Endothelial cell of umbilical vein (primary cell): ENCODE data around the gene ODAPH. TPM values are rescaled to one million over a fixed set of nuclear protein-coding genes. Genes with fewer than 3 reads are reported as not detected.
"Not testable (repeated sequence)": the region's sequence is repeated elsewhere in the genome, so short reads cannot be mapped to it uniquely, and the experiment has no call there.

Experiments
- BruUV-seq: library from RNA; stranded (reverse); fragments of 400-500 nt; replicated peaks from 2 replicates; lab custom pipeline; 2021; lab: Mats Ljungman, UMichigan
- CTCF ChIA-PET: fragments of 300-600, 350-600 bp; sonication (Branson Sonifier 250); formaldehyde crosslinking; loops from one replicate; lab custom pipeline; 2021; ENCODE audit warnings: antibody characterized with exemption, inconsistent platforms; lab: Charles Lee
- POLR2A ChIA-PET: fragments of 300-600, 350-600 bp; sonication (Branson Sonifier 250); formaldehyde crosslinking; loops from one replicate; lab custom pipeline; 2021; ENCODE audit warnings: antibody characterized with exemption, inconsistent platforms; lab: Charles Lee
- DNase-seq: peaks from one replicate; pipeline ENCODE4 v3.0.0-alpha.2; 2011; ENCODE audit warnings: low read depth, low spot score
- FAIRE-seq: peaks from 2 replicates; lab custom pipeline; 2011; peaks lifted over from hg19 to GRCh38; lab: Jason Lieb, UNC
- H2AFZ ChIP-seq: 2 replicates; pipeline ENCODE4 v1.6.0; 2012; ENCODE audit warnings: low read depth, low read length, control low read depth, inconsistent platforms
- H3K27ac ChIP-seq: 2 replicates; pipeline ENCODE4 v1.5.1; 2011; ENCODE audit warnings: low read depth, mild to moderate bottlenecking, control low read depth, low read length, moderate library complexity; ENCODE audit not compliant: insufficient read depth
- H3K27me3 ChIP-seq, 2 experiments: 2 replicates each; pipeline versions ENCODE4 v1.6.0 to v1.6.1; 2011; ENCODE audit warnings: low read length in 2 of 2, mixed read lengths in 1 of 2; ENCODE audit not compliant: control insufficient read depth in 2 of 2, insufficient read depth in 2 of 2
- H3K36me3 ChIP-seq, 2 experiments: 2 replicates in 1 of 2; 3 replicates in 1 of 2; pipeline ENCODE4 v1.5.1; 2011; ENCODE audit warnings: low read length in 2 of 2, mild to moderate bottlenecking in 1 of 2, moderate library complexity in 1 of 2; ENCODE audit not compliant: control insufficient read depth in 2 of 2, insufficient read depth in 2 of 2; ENCODE audit errors: extremely low read depth in 1 of 2
- H3K4me1 ChIP-seq: 3 replicates; pipeline ENCODE4 v1.5.1; 2011; ENCODE audit warnings: mild to moderate bottlenecking, low read length; ENCODE audit not compliant: control insufficient read depth, insufficient read depth; ENCODE audit errors: extremely low read depth
- H3K4me2 ChIP-seq: 2 replicates; pipeline ENCODE4 v1.6.1; 2011; ENCODE audit warnings: low read length, control low read depth, mixed read lengths; ENCODE audit not compliant: insufficient read depth
- H3K4me3 ChIP-seq, 3 experiments: fragments of 200-600 bp in 1 of 3; sonication (generic), shearing (Covaris generic) in 1 of 3; replicated peaks in 1 of 3; 2 replicates each; pipeline ENCODE4 v1.5.1; 2011 to 2016; ENCODE audit warnings: control low read depth in 3 of 3, low read length in 3 of 3, mild to moderate bottlenecking in 2 of 3, inconsistent platforms in 1 of 3, low read depth in 1 of 3, moderate library complexity in 1 of 3; ENCODE audit not compliant: insufficient read depth in 1 of 3
- H3K79me2 ChIP-seq: 2 replicates; pipeline ENCODE4 v1.6.0; 2012; ENCODE audit warnings: low read length, inconsistent platforms; ENCODE audit not compliant: control insufficient read depth, insufficient read depth
- H3K9ac ChIP-seq: replicated peaks from 2 replicates; pipeline ENCODE3; 2011; ENCODE audit warnings: low read length, control low read depth; ENCODE audit not compliant: insufficient read depth; ENCODE audit errors: extremely low read depth
- H3K9me1 ChIP-seq: replicated peaks from 3 replicates; pipeline ENCODE4 v1.6.0; 2011; ENCODE audit warnings: mild to moderate bottlenecking, low read length; ENCODE audit not compliant: control insufficient read depth, insufficient read depth; ENCODE audit errors: extremely low read depth
- H3K9me3 ChIP-seq: replicated peaks from 2 replicates; pipeline ENCODE4 v1.5.1; 2012; ENCODE audit warnings: low read length, inconsistent platforms; ENCODE audit not compliant: control insufficient read depth, insufficient read depth
- H4K20me1 ChIP-seq: replicated peaks from 2 replicates; pipeline ENCODE3; 2011; ENCODE audit warnings: mild to moderate bottlenecking, low read length; ENCODE audit not compliant: control insufficient read depth, insufficient read depth; ENCODE audit errors: extremely low read depth
- EZH2 ChIP-seq: IDR thresholded peaks from 2 replicates; pipeline ENCODE4 v1.6.1; 2012; ENCODE audit warnings: borderline replicate concordance, low read depth, mild to moderate bottlenecking, moderate library complexity, low read length, inconsistent platforms; ENCODE audit not compliant: severe bottlenecking
- FOS ChIP-seq: IDR thresholded peaks from 2 replicates; pipeline ENCODE4 v1.6.1; 2011; ENCODE audit warnings: mild to moderate bottlenecking, low read length, moderate library complexity, borderline replicate concordance; ENCODE audit not compliant: insufficient read depth
- GATA2 ChIP-seq: IDR thresholded peaks from 2 replicates; pipeline ENCODE4 v1.7.0; 2011; ENCODE audit warnings: low read depth, mild to moderate bottlenecking, moderate library complexity, mixed read lengths, low read length; ENCODE audit not compliant: insufficient read length, insufficient read depth
- JUN ChIP-seq: IDR thresholded peaks from 2 replicates; pipeline ENCODE4 v1.6.1; 2011; ENCODE audit warnings: borderline replicate concordance, low read depth; ENCODE audit not compliant: insufficient read length, insufficient read depth
- MAX ChIP-seq: IDR thresholded peaks from 2 replicates; pipeline ENCODE4 v1.6.1; 2011; ENCODE audit not compliant: insufficient read depth, insufficient read length
- MYC ChIP-seq: IDR thresholded peaks from one replicate; pipeline ENCODE4 v1.6.1; 2011; ENCODE audit warnings: mild to moderate bottlenecking, low read depth, low read length
- POLR2A ChIP-seq: IDR thresholded peaks from 2 replicates; pipeline ENCODE4 v1.6.1; 2012; ENCODE audit warnings: low read depth, mild to moderate bottlenecking, control low read depth, low read length
- POLR2AphosphoS5 ChIP-seq: IDR thresholded peaks from 2 replicates; pipeline ENCODE4 v1.6.1; 2012; ENCODE audit warnings: low read depth, mild to moderate bottlenecking, control low read depth, low read length, moderate library complexity; ENCODE audit not compliant: insufficient read depth
- dilution Hi-C: fragments of 300-500 bp; cut with MboI; formaldehyde crosslinking; loops from one replicate; pipeline ENCODE4 v1.15.0; 2019; ENCODE audit warnings: low sequenced_read_pairs; ENCODE audit not compliant: extremely low pct_ligation_motif_present
- intact Hi-C: fragments of 100-400 bp; cut with micrococcal nuclease; formaldehyde crosslinking; loops from one replicate; pipeline ENCODE4 v1.10.0; 2022
- polyA plus RNA-seq, 4 experiments: library from polyadenylated mRNA; depleted of rRNA in 3 of 4; stranded (reverse) in 3 of 4; unstranded in 1 of 4; fragments of >200 nt; gene quantifications; 2 replicates each; pipeline versions ENCODE4 v1.2.1 to v1.2.3, GENCODE V29; 2011 to 2012; ENCODE audit warnings: missing spikeins in 1 of 4
- total RNA-seq: library from RNA; stranded (reverse); gene quantifications from 2 replicates; pipeline ENCODE4 v1.2.3, GENCODE V29; 2021
- TF ChIP-seq, protein P1 (sequence below), 2 donors: IDR thresholded peaks; 1 replicate in 1 of 2; 2 replicates in 1 of 2; pipeline ENCODE4 v1.5.1; 2011; ENCODE audit warnings: low read length in 2 of 2, mild to moderate bottlenecking in 2 of 2, moderate library complexity in 2 of 2, control low read depth in 1 of 2, inconsistent platforms in 1 of 2, low read depth in 1 of 2; ENCODE audit not compliant: insufficient read depth in 1 of 2; ENCODE audit errors: extremely low read depth in 1 of 2

Gene ODAPH
- total and polyA plus RNA-seq, 2 donors (not counting 3 experiments of a cell fraction or from before 2014, with no cell fraction given): not detected

DNA sequence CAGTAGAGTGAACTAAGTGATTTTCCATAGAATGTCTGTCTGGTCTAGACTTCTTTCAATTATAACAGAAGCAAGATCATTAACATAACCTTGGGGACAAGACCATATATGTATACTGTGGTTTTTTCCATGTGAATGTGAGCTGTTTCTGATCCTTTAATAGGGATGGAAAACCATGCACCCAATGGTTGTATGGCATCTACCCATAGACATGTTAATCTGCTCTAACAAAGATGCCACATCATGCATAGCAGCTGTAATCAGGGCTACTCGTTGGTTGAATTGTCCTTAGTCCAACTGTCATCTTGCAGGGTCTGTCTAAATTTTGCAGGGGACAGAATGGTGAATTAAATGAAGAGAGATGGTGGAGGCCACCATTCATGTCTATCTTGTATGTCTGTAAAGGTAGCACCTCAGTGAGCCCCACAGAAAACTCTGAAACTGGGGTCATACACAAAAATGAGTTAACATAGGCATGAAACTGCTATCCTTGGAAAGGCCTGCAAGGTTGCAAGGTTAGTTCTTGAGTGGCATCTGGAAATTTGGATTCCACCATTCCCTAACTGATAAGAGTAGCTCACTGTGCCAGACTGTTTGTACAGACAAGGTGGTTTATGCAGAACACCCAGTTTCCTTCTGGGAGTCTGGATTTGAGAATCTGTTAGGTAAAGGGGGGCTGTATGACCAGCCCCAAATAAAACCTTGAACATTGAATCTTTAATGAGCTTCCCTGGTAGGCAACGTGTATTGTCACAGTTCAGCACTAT lies 25.1 kb upstream of the ODAPH start:
- TF ChIP-seq MYC (no peak), FOS (no peak), GATA2 (no peak), MAX (no peak), EZH2 (no peak), POLR2AphosphoS5 (no peak), POLR2A (no peak), JUN (no peak)
- TF ChIP-seq, protein P1, sequence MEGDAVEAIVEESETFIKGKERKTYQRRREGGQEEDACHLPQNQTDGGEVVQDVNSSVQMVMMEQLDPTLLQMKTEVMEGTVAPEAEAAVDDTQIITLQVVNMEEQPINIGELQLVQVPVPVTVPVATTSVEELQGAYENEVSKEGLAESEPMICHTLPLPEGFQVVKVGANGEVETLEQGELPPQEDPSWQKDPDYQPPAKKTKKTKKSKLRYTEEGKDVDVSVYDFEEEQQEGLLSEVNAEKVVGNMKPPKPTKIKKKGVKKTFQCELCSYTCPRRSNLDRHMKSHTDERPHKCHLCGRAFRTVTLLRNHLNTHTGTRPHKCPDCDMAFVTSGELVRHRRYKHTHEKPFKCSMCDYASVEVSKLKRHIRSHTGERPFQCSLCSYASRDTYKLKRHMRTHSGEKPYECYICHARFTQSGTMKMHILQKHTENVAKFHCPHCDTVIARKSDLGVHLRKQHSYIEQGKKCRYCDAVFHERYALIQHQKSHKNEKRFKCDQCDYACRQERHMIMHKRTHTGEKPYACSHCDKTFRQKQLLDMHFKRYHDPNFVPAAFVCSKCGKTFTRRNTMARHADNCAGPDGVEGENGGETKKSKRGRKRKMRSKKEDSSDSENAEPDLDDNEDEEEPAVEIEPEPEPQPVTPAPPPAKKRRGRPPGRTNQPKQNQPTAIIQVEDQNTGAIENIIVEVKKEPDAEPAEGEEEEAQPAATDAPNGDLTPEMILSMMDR (IDR thresholded peaks at IDR 0.05; ENCODE audit: extremely low read depth in 1 of 2, insufficient read depth in 1 of 2, low read depth in 1 of 2, low read length in 2 of 2): no peak
- Histone ChIP-seq H3K36me3 (peaks cover 0 to 3% of the 10 kb centered on the region in 2 experiments), H3K27me3 (no peaks in the 10 kb centered on the region)

GRCh38 chr4:75531536-75532143 lies 24.2 kb upstream of the ODAPH start:
- H3K4me1 ChIP-seq, H3K36me3 ChIP-seq, DNase-seq, H3K27ac ChIP-seq, H4K20me1 ChIP-seq, H3K9me1 ChIP-seq, H3K4me2 ChIP-seq, dilution Hi-C loops, BruUV-seq, H2AFZ ChIP-seq, H3K9ac ChIP-seq, H3K27me3 ChIP-seq, intact Hi-C loops, POLR2A ChIA-PET, H3K79me2 ChIP-seq, H3K4me3 ChIP-seq, FAIRE-seq, H3K9me3 ChIP-seq: not testable (repeated sequence)
- CTCF ChIA-PET: interaction anchor here (1.1 to 1.5 kb wide), 2 partner anchors 8 to 10 kb away, joined by 3 read pairs; no protein-coding TSS in a partner anchor

More for the DNA sequence above, 25.1 kb upstream of the ODAPH start:
- Histone ChIP-seq H2AFZ (no peak overlapping the region), H3K9me3 (no peaks in the 10 kb centered on the region), H3K9me1 (no peaks in the 10 kb centered on the region), H3K79me2 (no peaks in the 10 kb centered on the region), H3K4me1 (no peaks in the 10 kb centered on the region), H3K4me2 (no peak overlapping the region), H3K4me3 (no peak overlapping the region), H4K20me1 (no peaks in the 10 kb centered on the region), H3K27ac (no peak overlapping the region), H3K9ac (no peak overlapping the region)
- FAIRE-seq: no peak
- ChIA-PET POLR2A (interaction anchor here (0.5 kb wide), 1 partner anchor 81 kb away, joined by 4 read pairs; no protein-coding TSS in a partner anchor), CTCF (interaction anchor here (1.1 to 1.5 kb wide), 2 partner anchors 9 kb away, joined by 3 read pairs; no protein-coding TSS in a partner anchor)
- DNase-seq: no peak
- intact Hi-C loops: no loop called here
- no TSS peak for BruUV-seq
- dilution Hi-C loops: no loop called here
